Kidney epithelial cell (primary cell): ENCODE results near the gene LTB. TPM values are rescaled to one million over a fixed set of nuclear protein-coding genes. Genes with fewer than 3 reads are reported as not detected.
A peak's percentile ranks its signal among the peaks of the same experiment; 100 is the strongest.

Experiments
- DNase-seq: peaks from one replicate; pipeline ENCODE4 v3.0.0-alpha.2; 2010; ENCODE audit warnings: low read depth
- H3K27me3 ChIP-seq: 2 replicates; pipeline ENCODE4 v1.6.0; 2011; ENCODE audit warnings: low read length; ENCODE audit not compliant: control insufficient read depth, insufficient read depth
- H3K36me3 ChIP-seq: 2 replicates; pipeline ENCODE4 v1.5.1; 2011; ENCODE audit warnings: low read length; ENCODE audit not compliant: control insufficient read depth, insufficient read depth
- H3K4me3 ChIP-seq: 2 replicates; pipeline ENCODE4 v1.5.1; 2011; ENCODE audit warnings: low read depth, mild to moderate bottlenecking, control low read depth, low read length
- CTCF ChIP-seq: IDR thresholded peaks from 2 replicates; pipeline ENCODE4 v1.5.1; 2011; ENCODE audit warnings: mild to moderate bottlenecking, moderate library complexity, low read length, control low read depth, inconsistent platforms; ENCODE audit not compliant: insufficient read depth, poor library complexity, severe bottlenecking
- total RNA-seq: library from RNA; depleted of rRNA; stranded (reverse); fragments of >200 nt; gene quantifications from 2 replicates; pipeline ENCODE4 v1.2.3, GENCODE V29; 2015

LTB gene
- total RNA-seq, 1 donor from 2014 or later, result 21.4 TPM

GRCh38 chr6:31547727-31548543, 34.3 kb downstream of the LTB start:
- no peaks in the 10 kb centered on the region for H3K27me3 ChIP-seq
- no peak for TF ChIP-seq CTCF
- no peaks in the 10 kb centered on the region for H3K36me3 ChIP-seq
- peak overlapping the region; percentile 44 for H3K4me3 ChIP-seq
- DNase-seq, result no peak

GRCh38 chr6:31546958-31547726, 35.1 kb downstream of the LTB start, which contains the start of gene NFKBIL1:
Gene NFKBIL1, plus strand, starts transcription at chr6:31547608. Its CDS starts 87 bp downstream, at chr6:31547695.
- Histone ChIP-seq H3K27me3 (no peaks in the 10 kb centered on the region), H3K36me3 (no peaks in the 10 kb centered on the region), H3K4me3 (peak within 1 kb of the TSS; percentile 44)
- DNase-seq, result peak; percentile 86
- TF ChIP-seq CTCF, result no peak

- Histone ChIP-seq H3K36me3 (no peaks in the 10 kb centered on the region), H3K4me3 (peak within 1 kb of the TSS; percentile 44)
Observed at GRCh38 chr6:31546339-31546957, 35.8 kb downstream of the LTB start, which contains the start of gene ATP6V1G2. Gene ATP6V1G2, minus strand, starts transcription at chr6:31546608. Its CDS starts 49 bp downstream, at chr6:31546559.

GRCh38 chr6:31545291-31545690, 36.9 kb downstream of the LTB start:
- Histone ChIP-seq H3K4me3 (no peak overlapping the region), H3K36me3 (no peaks in the 10 kb centered on the region), H3K27me3 (no peaks in the 10 kb centered on the region)
- no peak for DNase-seq
- no peak for TF ChIP-seq CTCF

More at GRCh38 chr6:31546339-31546957, 35.8 kb downstream of the LTB start, which contains the start of gene ATP6V1G2:
- TF ChIP-seq CTCF, result peak; percentile 98
- peak; percentile 79 for DNase-seq
- no peaks in the 10 kb centered on the region for H3K27me3 ChIP-seq

GRCh38 chr6:31544676-31545075, 37.5 kb downstream of the LTB start:
- Histone ChIP-seq H3K4me3 (no peak overlapping the region), H3K27me3 (no peaks in the 10 kb centered on the region), H3K36me3 (peaks cover 3% of the 10 kb centered on the region)
- no peak for DNase-seq
- TF ChIP-seq CTCF, result no peak
